ENCODE results near the gene THSD4.

The THSD4 gene

GRCh38 chr15:71325481-71325880, 210.2 kb downstream of the THSD4 start:
- H2BK15ac ChIP-seq (ENCODE audit: low read depth, poor library complexity, severe bottlenecking), result no peak overlapping the region
- no peaks in the 10 kb centered on the region for H3K27me3 ChIP-seq (ENCODE audit: control insufficient read depth in 1 of 2, insufficient read depth in 1 of 2, low read length in 2 of 2)
- no peak overlapping the region for H2AK5ac ChIP-seq (ENCODE audit: low read length, severe bottlenecking)
- H3K4me1 ChIP-seq (ENCODE audit: control insufficient read depth, insufficient read depth, low read depth, low read length), result peaks cover 7% of the 10 kb centered on the region
- no peak overlapping the region for H2BK120ac ChIP-seq (ENCODE audit: low read depth, low read length)
- H4K91ac ChIP-seq (ENCODE audit: low read length), result no peak overlapping the region
- H3K14ac ChIP-seq (ENCODE audit: low read length in 2 of 2), result no peak overlapping the region
- H3K4ac ChIP-seq (ENCODE audit: low read depth in 1 of 2, low read length in 2 of 2), result no peak overlapping the region
- no CpG with 5 or more reads among the region's 1 CpG for WGBS
- peak overlapping the region in 1 of 2 experiments; percentile 30 for H2BK12ac ChIP-seq (ENCODE audit: low read length in 2 of 2)
- peaks cover 6% of the 10 kb centered on the region for H3K79me1 ChIP-seq (replicated peaks; ENCODE audit: low read length, poor library complexity, severe bottlenecking)
- peak; percentile 37 for DNase-seq
- no peak overlapping the region for H3K4me2 ChIP-seq (ENCODE audit: low read length, poor library complexity, severe bottlenecking)
- H3K9me3 ChIP-seq (ENCODE audit: control insufficient read depth, low read length), result no peaks in the 10 kb centered on the region
- no peak overlapping the region for H3K4me3 ChIP-seq (ENCODE audit: insufficient read depth in 1 of 2, low read depth in 1 of 2, low read length in 2 of 2)
- no peak overlapping the region for H2BK5ac ChIP-seq (ENCODE audit: low read depth, low read length, poor library complexity, severe bottlenecking)
- no peak overlapping the region for H3K18ac ChIP-seq (ENCODE audit: low read depth in 1 of 2, low read length in 2 of 2)
- no peak overlapping the region for H4K8ac ChIP-seq (ENCODE audit: low read length)
- H3K36me3 ChIP-seq (ENCODE audit: control insufficient read depth in 1 of 2, insufficient read depth in 2 of 2, low read depth in 1 of 2, low read length in 2 of 2), result peaks cover 0 to 2% of the 10 kb centered on the region in 2 experiments
- H2AFZ ChIP-seq (ENCODE audit: low read depth, low read length), result no peak overlapping the region
- no peak overlapping the region for H3K23ac ChIP-seq (ENCODE audit: low read length in 2 of 2)
- H3K27ac ChIP-seq (ENCODE audit: low read length, poor library complexity, severe bottlenecking), result no peak overlapping the region
- H3K9ac ChIP-seq (ENCODE audit: low read length), result no peak overlapping the region

GRCh38 chr15:71328453-71328852, 213.2 kb downstream of the THSD4 start:
- H3K4me2 ChIP-seq (ENCODE audit: low read length, poor library complexity, severe bottlenecking), result no peak overlapping the region
- H3K18ac ChIP-seq (ENCODE audit: low read depth in 1 of 2, low read length in 2 of 2), result no peak overlapping the region
- DNase-seq, result no peak
- WGBS, result 89% methylated on average over 3 of the region's 3 CpGs
- H2AFZ ChIP-seq (ENCODE audit: low read depth, low read length), result no peak overlapping the region
- H3K36me3 ChIP-seq (ENCODE audit: control insufficient read depth in 1 of 2, insufficient read depth in 2 of 2, low read depth in 1 of 2, low read length in 2 of 2), result peaks cover 0 to 6% of the 10 kb centered on the region in 2 experiments
- no peak overlapping the region for H3K4me3 ChIP-seq (ENCODE audit: insufficient read depth in 1 of 2, low read depth in 1 of 2, low read length in 2 of 2)
- peaks cover 7% of the 10 kb centered on the region for H3K4me1 ChIP-seq (ENCODE audit: control insufficient read depth, insufficient read depth, low read depth, low read length)
- no peak overlapping the region for H4K8ac ChIP-seq (ENCODE audit: low read length)
- no peak overlapping the region for H4K91ac ChIP-seq (ENCODE audit: low read length)
- no peak overlapping the region for H2BK15ac ChIP-seq (ENCODE audit: low read depth, poor library complexity, severe bottlenecking)
- H3K14ac ChIP-seq (ENCODE audit: low read length in 2 of 2), result no peak overlapping the region
- no peaks in the 10 kb centered on the region for H3K9me3 ChIP-seq (ENCODE audit: control insufficient read depth, low read length)
- no peak overlapping the region for H2BK12ac ChIP-seq (ENCODE audit: low read length in 2 of 2)
- H2BK5ac ChIP-seq (ENCODE audit: low read depth, low read length, poor library complexity, severe bottlenecking), result no peak overlapping the region
- H3K23ac ChIP-seq (ENCODE audit: low read length in 2 of 2), result no peak overlapping the region
- H2AK5ac ChIP-seq (ENCODE audit: low read length, severe bottlenecking), result no peak overlapping the region
- H3K9ac ChIP-seq (ENCODE audit: low read length), result no peak overlapping the region
- no peak overlapping the region for H3K4ac ChIP-seq (ENCODE audit: low read depth in 1 of 2, low read length in 2 of 2)
- H3K27ac ChIP-seq (ENCODE audit: low read length, poor library complexity, severe bottlenecking), result no peak overlapping the region
- no peak overlapping the region for H2BK120ac ChIP-seq (ENCODE audit: low read depth, low read length)
- no peaks in the 10 kb centered on the region for H3K27me3 ChIP-seq (ENCODE audit: control insufficient read depth in 1 of 2, insufficient read depth in 1 of 2, low read length in 2 of 2)
- peaks cover 5% of the 10 kb centered on the region for H3K79me1 ChIP-seq (replicated peaks; ENCODE audit: low read length, poor library complexity, severe bottlenecking)

- no peak overlapping the region for H3K9ac ChIP-seq (ENCODE audit: low read length)
- no peaks in the 10 kb centered on the region for H3K9me3 ChIP-seq (ENCODE audit: control insufficient read depth, low read length)
- no peak overlapping the region for H2BK12ac ChIP-seq (ENCODE audit: low read length in 2 of 2)
- no peak overlapping the region for H2BK5ac ChIP-seq (ENCODE audit: low read depth, low read length, poor library complexity, severe bottlenecking)
- peaks cover 5% of the 10 kb centered on the region for H3K79me1 ChIP-seq (replicated peaks; ENCODE audit: low read length, poor library complexity, severe bottlenecking)
- H2BK120ac ChIP-seq (ENCODE audit: low read depth, low read length), result no peak overlapping the region
- no peak for DNase-seq
- no peak overlapping the region for H3K27ac ChIP-seq (ENCODE audit: low read length, poor library complexity, severe bottlenecking)
- H3K36me3 ChIP-seq (ENCODE audit: control insufficient read depth in 1 of 2, insufficient read depth in 2 of 2, low read depth in 1 of 2, low read length in 2 of 2), result peaks cover 0 to 6% of the 10 kb centered on the region in 2 experiments
- H3K4ac ChIP-seq (ENCODE audit: low read depth in 1 of 2, low read length in 2 of 2), result no peak overlapping the region
- H4K91ac ChIP-seq (ENCODE audit: low read length), result no peak overlapping the region
- no peak overlapping the region for H3K18ac ChIP-seq (ENCODE audit: low read depth in 1 of 2, low read length in 2 of 2)
- H3K4me1 ChIP-seq (ENCODE audit: control insufficient read depth, insufficient read depth, low read depth, low read length), result peaks cover 7% of the 10 kb centered on the region
- H3K14ac ChIP-seq (ENCODE audit: low read length in 2 of 2), result no peak overlapping the region
- no peak overlapping the region for H2AK5ac ChIP-seq (ENCODE audit: low read length, severe bottlenecking)
- no peak overlapping the region for H2AFZ ChIP-seq (ENCODE audit: low read depth, low read length)
- 80% methylated on average over 8 of the region's 8 CpGs for WGBS
- no peak overlapping the region for H4K8ac ChIP-seq (ENCODE audit: low read length)
- no peak overlapping the region for H3K23ac ChIP-seq (ENCODE audit: low read length in 2 of 2)
- H2BK15ac ChIP-seq (ENCODE audit: low read depth, poor library complexity, severe bottlenecking), result no peak overlapping the region
- no peak overlapping the region for H3K4me2 ChIP-seq (ENCODE audit: low read length, poor library complexity, severe bottlenecking)
- no peak overlapping the region for H3K4me3 ChIP-seq (ENCODE audit: insufficient read depth in 1 of 2, low read depth in 1 of 2, low read length in 2 of 2)
- no peaks in the 10 kb centered on the region for H3K27me3 ChIP-seq (ENCODE audit: control insufficient read depth in 1 of 2, insufficient read depth in 1 of 2, low read length in 2 of 2)
Measured at GRCh38 chr15:71329041-71329440, 213.8 kb downstream of the THSD4 start.

- no peak overlapping the region for H4K8ac ChIP-seq (ENCODE audit: low read length)
- no peaks in the 10 kb centered on the region for H3K9me3 ChIP-seq (ENCODE audit: control insufficient read depth, low read length)
- no peak overlapping the region for H2AFZ ChIP-seq (ENCODE audit: low read depth, low read length)
- peak; percentile 22 for DNase-seq
- H3K14ac ChIP-seq (ENCODE audit: low read length in 2 of 2), result no peak overlapping the region
- peaks cover 7% of the 10 kb centered on the region for H3K4me1 ChIP-seq (ENCODE audit: control insufficient read depth, insufficient read depth, low read depth, low read length)
- no peak overlapping the region for H3K18ac ChIP-seq (ENCODE audit: low read depth in 1 of 2, low read length in 2 of 2)
- H2BK120ac ChIP-seq (ENCODE audit: low read depth, low read length), result no peak overlapping the region
- H3K27ac ChIP-seq (ENCODE audit: low read length, poor library complexity, severe bottlenecking), result no peak overlapping the region
- no peak overlapping the region for H4K91ac ChIP-seq (ENCODE audit: low read length)
- H3K9ac ChIP-seq (ENCODE audit: low read length), result no peak overlapping the region
- H3K4ac ChIP-seq (ENCODE audit: low read depth in 1 of 2, low read length in 2 of 2), result no peak overlapping the region
- H3K27me3 ChIP-seq (ENCODE audit: control insufficient read depth in 1 of 2, insufficient read depth in 1 of 2, low read length in 2 of 2), result no peaks in the 10 kb centered on the region
- peak overlapping the region in 1 of 2 experiments; percentile 41 for H2BK12ac ChIP-seq (ENCODE audit: low read length in 2 of 2)
- no peak overlapping the region for H3K4me2 ChIP-seq (ENCODE audit: low read length, poor library complexity, severe bottlenecking)
- H2BK15ac ChIP-seq (ENCODE audit: low read depth, poor library complexity, severe bottlenecking), result no peak overlapping the region
- WGBS, result 88% methylated on average over 13 of the region's 14 CpGs
- H3K36me3 ChIP-seq (ENCODE audit: control insufficient read depth in 1 of 2, insufficient read depth in 2 of 2, low read depth in 1 of 2, low read length in 2 of 2), result peaks cover 0 to 6% of the 10 kb centered on the region in 2 experiments
- peaks cover 5% of the 10 kb centered on the region for H3K79me1 ChIP-seq (replicated peaks; ENCODE audit: low read length, poor library complexity, severe bottlenecking)
- no peak overlapping the region for H2BK5ac ChIP-seq (ENCODE audit: low read depth, low read length, poor library complexity, severe bottlenecking)
- H3K4me3 ChIP-seq (ENCODE audit: insufficient read depth in 1 of 2, low read depth in 1 of 2, low read length in 2 of 2), result no peak overlapping the region
- no peak overlapping the region for H3K23ac ChIP-seq (ENCODE audit: low read length in 2 of 2)
- no peak overlapping the region for H2AK5ac ChIP-seq (ENCODE audit: low read length, severe bottlenecking)
Measured at GRCh38 chr15:71329497-71330260, 214.4 kb downstream of the THSD4 start.
